Inferior parietal cortex (tissue), 1 donor: Measurements from ENCODE around the gene DCTD.

Source experiments
- DNase-seq: peaks from one replicate; pipeline ENCODE4 v3.0.0-alpha.2; 2016; ENCODE audit errors: extremely low spot score

The DCTD gene

DNA sequence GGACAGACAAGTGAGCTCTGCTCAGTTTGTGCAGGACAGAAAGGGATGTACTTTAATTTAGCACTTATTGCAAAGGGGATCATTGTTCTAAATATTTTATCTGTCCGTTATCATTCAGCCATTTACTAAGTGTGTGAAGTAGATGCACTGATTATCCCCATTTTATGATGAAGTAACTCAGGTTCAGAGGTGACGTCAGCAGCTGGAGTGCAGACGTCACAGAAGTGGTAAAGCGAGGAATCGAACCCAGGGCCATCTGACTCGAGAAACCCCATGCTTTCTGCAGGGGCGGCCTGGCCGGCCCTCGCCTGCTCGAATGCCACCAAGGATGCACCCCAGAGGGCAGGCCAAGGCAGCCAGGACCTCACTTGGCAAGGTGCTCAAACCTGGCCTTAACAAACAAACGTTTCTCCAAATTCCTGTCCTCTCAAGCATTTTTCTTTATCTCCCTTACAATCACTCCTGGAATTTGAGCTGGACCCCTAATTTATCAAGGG, 75.0 kb downstream of the DCTD start:
- DNase-seq, result no peak

GRCh38 chr4:182840108-182840507, 77.1 kb downstream of the DCTD start:
- no peak for DNase-seq
